PC-9 (cell line): ENCODE measurements around the gene DFFA. TPM values are rescaled to one million over a fixed set of nuclear protein-coding genes. Genes with fewer than 3 reads are reported as not detected.

Experiments
- BruUV-seq: library from RNA; stranded (reverse); fragments of 400-500 nt; replicated peaks from 2 replicates; lab custom pipeline; 2021; lab: Mats Ljungman, UMichigan
- CTCF ChIA-PET: fragments of 300-600 bp; sonication (Branson Sonifier 250); formaldehyde crosslinking; loops from one replicate; lab custom pipeline; 2022; ENCODE audit warnings: antibody characterized with exemption; lab: Charles Lee
- POLR2A ChIA-PET: fragments of 300-600 bp; sonication (Branson Sonifier 250); formaldehyde crosslinking; loops from one replicate; lab custom pipeline; 2022; ENCODE audit warnings: antibody characterized with exemption; ENCODE audit not compliant: unreplicated experiment; lab: Charles Lee
- DNase-seq, 2 experiments: peaks; one replicate each; pipeline versions ENCODE4 v3.0.0 to v3.0.0-alpha.2; 2015 to 2022; ENCODE audit warnings: mixed read lengths in 1 of 2
- H2AFZ ChIP-seq: fragments of 200-600 bp; sonication (generic); 2 replicates; pipeline ENCODE4 v1.8.1; 2017; ENCODE audit warnings: antibody characterized with exemption
- H3F3A ChIP-seq: fragments of 200-600 bp; sonication (generic); 2 replicates; pipeline ENCODE4 v1.8.1; 2017; ENCODE audit warnings: antibody characterized with exemption, mild to moderate bottlenecking, low read depth; ENCODE audit not compliant: insufficient read depth
- H3K27ac ChIP-seq: fragments of 200-600 bp; sonication (generic); 2 replicates; pipeline ENCODE4 v1.6.1; 2016; ENCODE audit warnings: mixed run types
- H3K27me3 ChIP-seq: fragments of 200-600 bp; sonication (generic); 2 replicates; pipeline ENCODE4 v1.6.1; 2016; ENCODE audit warnings: low read depth, mixed run types; ENCODE audit not compliant: insufficient read depth
- H3K36me3 ChIP-seq: fragments of 200-600 bp; sonication (generic); 2 replicates; pipeline ENCODE4 v1.6.1; 2016; ENCODE audit warnings: low read depth, mixed run types
- H3K4me1 ChIP-seq: fragments of 200-600 bp; sonication (generic); replicated peaks from 2 replicates; pipeline ENCODE4 v1.6.1; 2016; ENCODE audit warnings: mixed run types; ENCODE audit not compliant: insufficient read depth
- H3K4me2 ChIP-seq: fragments of 200-600 bp; sonication (generic); 2 replicates; pipeline ENCODE4 v1.6.1; 2017; ENCODE audit warnings: mixed run types
- H3K4me3 ChIP-seq: fragments of 200-600 bp; sonication (generic); 2 replicates; pipeline ENCODE4 v1.6.1; 2016; ENCODE audit warnings: mixed run types
- H3K79me2 ChIP-seq: fragments of 200-600 bp; sonication (generic); 2 replicates; pipeline ENCODE4 v1.6.1; 2017; ENCODE audit warnings: low read depth, mixed run types
- H3K9me2 ChIP-seq: fragments of 200-600 bp; sonication (generic); 2 replicates; pipeline ENCODE4 v1.8.1; 2017; ENCODE audit warnings: mild to moderate bottlenecking; ENCODE audit not compliant: insufficient read depth
- H3K9me3 ChIP-seq: fragments of 200-600 bp; sonication (generic); 2 replicates; pipeline ENCODE4 v1.8.1; 2016; ENCODE audit warnings: low read depth; ENCODE audit not compliant: insufficient read depth
- H4K20me1 ChIP-seq: fragments of 200-600 bp; sonication (generic); 2 replicates; pipeline ENCODE4 v1.8.1; 2017; ENCODE audit not compliant: insufficient read depth
- CTCF ChIP-seq: fragments of 200-600 bp; sonication (generic); conservative IDR thresholded peaks from 2 replicates; pipeline ENCODE4 v1.6.1; 2017; ENCODE audit warnings: mixed run types, antibody characterized with exemption, mild to moderate bottlenecking, moderate library complexity
- EZH2 ChIP-seq: fragments of 200-600 bp; sonication (generic); IDR thresholded peaks from 2 replicates; pipeline ENCODE4 v1.8.0; 2017; ENCODE audit warnings: antibody characterized with exemption, low read depth
- intact Hi-C: fragments of 100-400 bp; cut with micrococcal nuclease; formaldehyde crosslinking; loops from one replicate; pipeline ENCODE4 v1.10.0; 2022; ENCODE audit not compliant: unreplicated experiment
- total RNA-seq: library from RNA; stranded (reverse); gene quantifications from 2 replicates; pipeline ENCODE4 v1.2.3, GENCODE V29; 2021

DFFA gene
- total RNA-seq, 1 experiment from 2014 or later: 35.2 TPM

DNA sequence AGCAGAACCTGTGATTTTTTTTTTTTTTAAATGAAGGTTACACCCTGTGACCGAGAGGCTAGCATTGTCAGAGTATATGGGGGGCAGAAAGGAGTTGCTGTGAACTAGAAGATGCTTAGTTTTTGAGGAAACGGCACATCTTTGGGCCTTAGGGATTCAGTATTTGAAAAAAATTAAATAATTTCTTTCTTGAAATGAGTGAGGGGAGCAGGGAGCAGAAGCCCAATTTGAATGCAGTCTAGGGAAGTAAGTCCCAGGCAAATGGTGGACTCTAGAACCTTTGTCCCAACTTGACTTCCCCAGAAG lies 45.3 kb upstream of the DFFA start:
- H3K4me1 ChIP-seq: peaks cover 17% of the 10 kb centered on the region
- H4K20me1 ChIP-seq: peaks cover 8% of the 10 kb centered on the region; the same call in 1 of the 2 replicates
- intact Hi-C loops: loop anchor here (10.0 kb wide), 1 partner anchor 497 kb away; the partner anchor contains the start of gene TARDBP
- POLR2A ChIA-PET: no interaction called here
- no peaks in the 10 kb centered on the region for H3K9me2 ChIP-seq
- TF ChIP-seq CTCF (no peak), EZH2 (no peak)
- H3K9me3 ChIP-seq: no peaks in the 10 kb centered on the region
- no peak overlapping the region for H3K4me3 ChIP-seq
- H3K27me3 ChIP-seq: no peaks in the 10 kb centered on the region
- no peak overlapping the region; the same call in 1 of the 2 replicates for H3K27ac ChIP-seq
- CTCF ChIA-PET: no interaction called here
- peaks cover 47% of the 10 kb centered on the region for H3K79me2 ChIP-seq
- BruUV-seq: no TSS peak
- no peaks in the 10 kb centered on the region for H3K36me3 ChIP-seq
- H3K4me2 ChIP-seq: peak overlapping the region; percentile 34; the same call in 1 of the 2 replicates
- DNase-seq: no peak
- no peaks in the 10 kb centered on the region for H3F3A ChIP-seq
- H2AFZ ChIP-seq: no peak overlapping the region

DNA sequence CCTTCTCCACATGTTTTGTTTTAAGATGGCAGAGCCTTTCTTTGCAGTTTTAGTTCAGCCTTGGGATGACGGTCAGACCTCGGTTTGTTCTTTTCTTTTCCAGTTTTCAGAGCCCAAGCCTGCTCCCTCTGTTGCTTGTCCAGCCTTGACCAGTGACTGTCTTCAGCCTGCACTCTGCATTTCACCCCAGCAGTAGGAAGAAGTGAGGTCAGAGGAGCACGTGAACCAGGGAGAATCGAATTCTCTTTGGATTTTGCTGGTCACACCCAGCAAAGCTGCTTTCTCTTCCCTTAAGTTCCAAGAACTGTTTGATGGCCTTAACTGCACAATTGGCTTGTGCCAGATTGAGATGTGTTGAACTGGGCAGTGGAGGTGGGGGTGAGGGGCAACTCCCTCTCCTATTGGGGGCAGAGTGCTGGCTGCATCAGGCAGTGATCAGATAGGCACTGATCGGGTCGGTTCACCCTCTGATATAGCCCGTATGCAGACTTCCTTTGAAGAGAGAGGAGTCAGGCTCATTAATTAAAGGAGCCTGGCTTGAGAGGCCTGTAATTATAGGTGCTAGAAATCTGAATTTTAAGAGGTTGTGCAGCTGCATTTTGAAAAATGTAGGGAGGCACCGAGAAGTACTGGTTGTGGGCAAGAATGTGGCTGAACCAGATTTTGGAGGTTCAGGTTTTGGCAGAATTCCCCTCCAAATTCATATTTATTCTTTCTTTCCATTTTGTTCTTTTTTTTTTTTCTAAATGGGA lies 44.8 kb upstream of the DFFA start:
- no TSS peak for BruUV-seq
- peaks cover 10% of the 10 kb centered on the region; the same call in 1 of the 2 replicates for H4K20me1 ChIP-seq
- no peaks in the 10 kb centered on the region for H3K36me3 ChIP-seq
- no peak for TF ChIP-seq CTCF
- TF ChIP-seq EZH2: no peak
- no peak overlapping the region for H3K4me3 ChIP-seq
- no peaks in the 10 kb centered on the region for H3K27me3 ChIP-seq
- H3K27ac ChIP-seq: peak overlapping the region; percentile 32; the same call in 1 of the 2 replicates
- H3K4me1 ChIP-seq: peaks cover 17% of the 10 kb centered on the region
- H3K79me2 ChIP-seq: peaks cover 53% of the 10 kb centered on the region
- H3K4me2 ChIP-seq: peak overlapping the region; percentile 34; the same call in 1 of the 2 replicates
- ChIA-PET POLR2A (no interaction called here), CTCF (no interaction called here)
- intact Hi-C loops: loop anchor here (10.0 kb wide), 1 partner anchor 498 kb away; the partner anchor contains the start of gene TARDBP
- H2AFZ ChIP-seq: no peak overlapping the region
- H3K9me2 ChIP-seq: no peaks in the 10 kb centered on the region
- H3K9me3 ChIP-seq: no peaks in the 10 kb centered on the region
- DNase-seq: no peak
- H3F3A ChIP-seq: no peaks in the 10 kb centered on the region

- Histone ChIP-seq H3K4me3 (no peak overlapping the region), H4K20me1 (peaks cover 17% of the 10 kb centered on the region), H3K9me3 (no peaks in the 10 kb centered on the region), H3K9me2 (no peaks in the 10 kb centered on the region), H3K36me3 (no peaks in the 10 kb centered on the region), H3K79me2 (peaks cover 62% of the 10 kb centered on the region), H3K27me3 (no peaks in the 10 kb centered on the region), H3K27ac (no peak overlapping the region), H2AFZ (no peak overlapping the region), H3K4me2 (peak overlapping the region; percentile 34; the same call in 1 of the 2 replicates), H3F3A (no peaks in the 10 kb centered on the region; the same call in 1 of the 2 replicates), H3K4me1 (peaks cover 23% of the 10 kb centered on the region)
- TF ChIP-seq EZH2 (no peak), CTCF (no peak)
- no peak for DNase-seq
- POLR2A ChIA-PET: no interaction called here
- no TSS peak for BruUV-seq
- intact Hi-C loops: loop anchor here (10.0 kb wide), 1 partner anchor 499 kb away; the partner anchor contains the start of gene TARDBP
- CTCF ChIA-PET: no interaction called here
Observed at GRCh38 chr1:10515976-10516750, 43.8 kb upstream of the DFFA start.
